NCI-H1092 treated with DMSO at 0.1 percent for 48 hours (cell line): Measurements from ENCODE around the gene COPG1.
A peak's percentile ranks its signal among the peaks of the same experiment; 100 is the strongest.
"Not testable (repeated sequence)": the region's sequence is repeated elsewhere in the genome, so short reads cannot be mapped to it uniquely, and the experiment has no call there.

ENCODE experiments used
- DNase-seq: peaks from one replicate; lab custom pipeline; 2025; lab: John Stamatoyannopoulos, UW

Gene COPG1

DNA sequence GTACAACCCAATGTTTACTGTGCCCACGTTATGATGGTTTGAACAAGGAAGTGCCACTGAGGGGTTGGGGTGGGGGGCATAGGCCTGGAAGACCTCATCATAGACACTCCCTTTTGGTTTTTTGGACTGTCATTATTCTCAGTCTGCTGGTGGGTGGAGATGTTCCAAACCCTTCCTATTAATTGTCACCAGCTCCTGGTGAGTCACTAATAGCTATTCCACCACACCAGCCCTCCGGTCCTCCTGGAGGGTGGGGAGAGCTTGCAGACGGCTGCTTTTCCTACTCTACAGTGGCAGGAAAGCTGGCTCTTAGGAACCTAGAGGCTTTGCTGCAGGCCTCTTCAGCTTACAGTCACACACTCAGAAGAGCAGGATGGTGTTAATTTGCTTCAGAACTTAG lies 9.0 kb upstream of the COPG1 start:
- no peak for DNase-seq

- no peak for DNase-seq
Observed at GRCh38 chr3:129245141-129245540, 4.3 kb upstream of the COPG1 start.

DNA sequence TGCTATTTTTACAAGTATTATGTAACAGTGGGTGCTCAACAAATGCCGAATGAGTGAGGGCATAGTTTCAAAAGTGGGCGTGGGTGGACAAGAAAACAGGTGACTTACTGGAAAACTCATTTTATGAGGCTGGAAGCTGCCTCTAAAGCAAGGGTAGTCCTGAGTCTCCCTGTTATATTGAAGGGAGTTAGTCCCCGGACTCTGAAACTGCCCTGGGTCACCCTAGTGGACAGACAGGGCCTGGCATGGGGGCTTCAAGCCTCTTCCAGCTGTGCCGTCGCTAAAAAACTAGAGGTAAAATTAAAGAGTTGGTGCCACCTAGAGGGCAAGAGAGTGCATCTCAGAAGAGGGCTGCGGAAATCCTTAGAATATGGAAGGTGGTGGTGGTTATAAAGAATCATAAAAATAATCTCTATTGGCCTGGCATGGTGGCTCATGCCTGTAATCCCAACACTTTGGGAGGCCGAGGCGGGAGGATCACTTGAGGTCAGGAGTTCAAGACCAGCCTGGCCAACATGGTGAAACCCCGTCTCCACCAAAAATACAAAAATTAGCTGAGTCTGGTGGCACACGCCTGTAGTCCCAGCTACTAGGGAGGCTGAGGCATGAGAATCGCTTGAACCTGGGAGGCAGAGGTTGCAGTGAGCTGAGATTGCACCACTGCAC lies 3.6 kb upstream of the COPG1 start:
- peak; percentile 87 for DNase-seq

DNA sequence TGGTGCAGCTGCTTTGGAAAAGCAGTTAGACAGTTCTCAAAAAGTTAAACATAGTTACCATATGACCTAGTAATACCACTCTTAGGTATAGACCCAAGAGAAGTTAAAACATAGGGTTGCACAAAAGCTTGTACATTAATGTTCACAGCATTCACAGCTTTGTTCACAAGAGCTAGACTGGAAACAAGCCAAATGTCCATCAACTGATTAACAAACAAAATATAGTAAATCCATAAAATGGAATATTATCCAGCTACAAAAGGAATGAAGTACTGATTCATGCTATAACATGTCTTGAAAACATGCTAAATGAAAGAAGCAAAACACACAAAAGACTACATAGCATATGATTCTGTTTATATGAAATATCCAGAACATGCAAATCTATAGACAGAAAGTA lies 2.8 kb upstream of the COPG1 start:
- DNase-seq = no peak

DNA sequence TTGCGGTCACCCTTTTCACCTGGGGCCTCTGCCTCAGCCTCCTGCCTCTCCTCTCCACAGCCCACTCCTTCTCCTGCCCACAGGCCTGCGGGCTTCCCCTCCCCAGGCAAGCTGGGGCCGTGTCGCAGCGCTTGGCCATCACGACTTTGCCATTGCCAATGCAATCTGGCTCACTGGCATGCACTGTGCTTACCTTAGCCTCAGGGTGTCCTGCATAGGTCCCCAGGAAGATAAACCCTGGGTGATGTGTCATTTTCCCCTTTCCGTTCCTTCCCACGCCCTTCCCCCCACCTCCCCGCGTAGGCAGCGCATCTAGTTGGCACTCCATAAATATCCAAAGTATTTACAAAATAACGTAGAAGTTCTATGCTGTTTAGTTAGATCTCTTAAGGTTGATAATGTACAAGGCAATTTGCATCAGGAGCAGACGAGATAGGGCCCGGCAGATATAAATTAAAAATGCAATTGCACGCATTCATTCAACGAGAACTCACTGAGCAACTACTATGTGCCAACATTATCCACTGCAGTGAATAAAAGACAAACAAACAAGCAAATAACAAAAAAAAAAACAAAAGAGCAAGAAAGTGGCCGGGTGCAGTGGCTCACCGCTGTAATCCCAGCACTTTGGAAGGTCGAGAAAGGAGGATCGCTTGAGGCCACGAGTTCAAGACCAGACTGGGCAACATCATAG lies 973 bp upstream of the COPG1 start:
- DNase-seq = no peak

DNA sequence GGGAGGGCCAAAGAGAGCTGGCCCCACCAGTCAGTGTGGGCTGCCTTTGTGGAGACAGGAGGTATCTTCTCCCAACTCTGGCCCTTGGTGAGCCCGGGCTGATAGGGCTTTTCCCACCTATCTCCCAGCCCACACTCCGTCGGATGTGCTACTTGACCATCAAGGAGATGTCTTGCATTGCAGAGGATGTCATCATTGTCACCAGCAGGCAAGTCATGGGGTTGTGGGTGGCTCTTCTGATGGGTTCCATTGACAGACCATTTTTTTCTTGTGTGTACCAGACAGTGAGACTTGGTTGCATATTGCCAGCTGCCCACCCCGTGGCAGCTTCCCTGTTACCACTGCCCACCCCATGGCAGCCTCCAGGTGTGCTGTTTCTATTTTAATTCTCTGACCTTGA lies 3.3 kb downstream of the COPG1 start:
- no peak for DNase-seq

DNA sequence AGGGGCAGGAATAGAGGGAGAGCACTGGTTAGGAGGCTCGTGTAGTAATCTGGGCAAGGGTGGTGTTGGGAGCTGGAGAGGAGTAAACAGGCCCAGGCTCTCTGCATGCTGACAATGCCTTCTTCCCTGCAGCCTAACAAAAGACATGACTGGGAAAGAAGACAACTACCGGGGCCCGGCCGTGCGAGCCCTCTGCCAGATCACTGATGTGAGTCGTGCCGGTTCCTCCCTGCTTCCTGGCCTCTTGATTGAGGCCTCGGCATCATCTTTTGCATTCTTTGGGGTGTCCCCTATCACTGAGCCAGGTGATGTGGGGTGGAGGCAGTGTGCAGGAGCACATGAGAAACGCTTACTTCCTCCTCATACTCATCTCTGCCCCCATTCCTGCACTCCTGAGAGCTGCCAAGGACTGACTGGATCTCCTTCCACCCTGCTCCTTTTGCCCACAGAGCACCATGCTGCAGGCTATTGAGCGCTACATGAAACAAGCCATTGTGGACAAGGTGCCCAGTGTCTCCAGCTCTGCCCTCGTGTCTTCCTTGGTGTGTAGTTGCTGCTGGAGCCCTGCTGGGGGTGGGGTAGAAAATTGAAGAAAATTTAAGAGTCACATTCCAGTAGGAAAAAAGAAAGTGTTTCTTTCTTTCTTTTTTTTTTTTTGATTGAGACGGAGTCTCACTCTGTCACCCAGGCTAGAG lies 5.3 kb downstream of the COPG1 start:
- DNase-seq = no peak

- no peak for DNase-seq
Observed at GRCh38 chr3:129256270-129256669, 6.9 kb downstream of the COPG1 start.

DNA sequence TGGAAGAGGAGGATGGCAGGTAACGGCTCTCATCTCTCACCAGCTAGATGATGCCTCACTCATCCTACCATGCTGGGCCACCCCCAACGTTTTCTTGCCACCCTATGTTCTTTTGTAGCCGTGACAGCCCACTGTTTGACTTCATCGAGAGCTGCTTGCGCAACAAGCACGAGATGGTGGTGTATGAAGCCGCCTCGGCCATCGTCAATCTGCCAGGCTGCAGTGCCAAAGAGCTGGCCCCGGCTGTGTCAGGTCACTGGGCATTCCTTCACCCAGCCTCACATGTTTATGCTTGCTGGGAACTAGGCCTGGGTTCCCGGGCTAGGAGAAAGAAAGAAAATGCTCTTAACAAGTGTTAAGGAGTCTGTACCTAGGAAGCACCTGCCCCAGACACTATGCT lies 8.2 kb downstream of the COPG1 start:
- DNase-seq = no peak

DNA sequence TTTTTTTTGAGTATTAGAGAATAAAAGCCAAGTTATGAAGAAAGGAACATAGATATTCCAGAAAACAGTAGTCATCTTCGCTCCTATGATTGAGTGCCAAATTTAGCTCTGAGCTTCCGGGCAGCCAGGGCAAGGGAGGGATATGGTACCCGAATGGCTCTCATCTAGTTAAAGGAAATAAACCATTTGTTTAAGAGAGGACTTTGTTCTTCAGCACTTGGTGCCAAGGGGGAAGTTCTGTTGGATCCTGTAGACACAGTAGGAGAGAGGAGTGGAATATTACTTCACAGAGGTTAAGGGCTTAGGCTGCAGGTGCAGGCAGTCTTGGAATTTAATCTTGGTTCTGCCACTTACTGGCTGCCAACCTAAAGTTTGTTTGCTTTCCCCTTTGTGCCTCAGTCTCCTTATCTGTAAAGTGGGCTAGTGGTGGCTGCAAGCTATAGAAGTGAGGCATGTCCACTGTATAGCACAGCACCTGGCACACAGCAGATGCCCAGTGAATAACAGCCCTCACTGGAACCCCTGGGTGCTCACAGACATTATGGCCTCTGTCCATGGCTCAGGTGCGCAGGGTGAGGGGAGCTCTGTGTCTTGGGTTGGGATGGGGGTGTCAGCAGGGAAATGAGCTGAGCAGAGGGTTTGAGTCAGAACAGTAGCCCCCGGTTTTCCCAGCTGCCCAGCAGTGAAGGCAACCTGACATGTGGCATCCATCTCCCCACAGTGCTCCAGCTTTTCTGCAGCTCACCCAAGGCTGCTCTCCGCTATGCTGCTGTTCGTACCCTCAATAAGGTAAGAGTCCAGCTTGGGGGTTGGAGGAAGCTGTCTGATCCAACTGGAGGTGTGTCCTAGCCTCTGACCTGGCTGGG lies 10.4 kb downstream of the COPG1 start:
- DNase-seq = no peak

- no peak for DNase-seq
Observed at GRCh38 chr3:129260606-129261005, 11.2 kb downstream of the COPG1 start.

GRCh38 chr3:129261894-129262293 lies 12.5 kb downstream of the COPG1 start:
- no peak for DNase-seq

DNA sequence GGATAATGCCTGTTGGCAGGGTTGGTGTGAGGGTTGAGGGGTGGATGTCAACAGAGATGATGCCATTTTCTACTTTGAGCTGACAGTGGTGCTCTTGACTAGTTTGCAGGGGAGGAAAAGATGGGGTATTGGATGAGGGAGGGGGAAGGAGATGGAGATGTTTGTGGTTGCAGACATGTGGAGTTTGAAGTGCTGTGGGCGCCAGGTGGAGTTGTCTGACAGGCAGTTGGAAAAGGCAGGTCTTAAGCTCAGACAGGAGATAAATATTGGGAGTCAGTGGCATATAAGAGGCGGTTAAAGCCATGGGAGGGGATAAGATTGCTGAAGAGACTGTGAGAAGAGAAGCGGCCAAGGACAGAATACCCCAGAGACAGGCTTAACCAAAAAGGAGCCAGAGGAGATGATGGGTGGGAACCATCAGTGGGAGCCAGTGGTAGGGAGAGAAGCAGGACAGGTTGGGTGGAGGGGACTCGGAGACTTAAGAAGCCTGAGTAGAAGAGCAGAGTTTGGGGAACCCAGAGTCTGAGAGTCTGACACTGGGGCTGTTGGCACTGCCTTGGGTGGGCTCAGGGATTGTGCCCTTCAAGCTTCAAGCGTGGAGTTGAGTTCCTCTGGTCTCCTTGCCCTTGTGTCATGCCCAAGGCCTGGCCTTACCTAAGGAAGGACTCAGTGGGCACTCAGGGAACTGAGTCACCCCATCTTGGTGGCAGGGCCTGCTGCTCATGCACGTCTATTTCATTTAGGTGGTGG lies 13.9 kb downstream of the COPG1 start:
- no peak for DNase-seq

- DNase-seq = not testable (repeated sequence)
Observed at GRCh38 chr3:129264994-129265393, 15.6 kb downstream of the COPG1 start.

DNA sequence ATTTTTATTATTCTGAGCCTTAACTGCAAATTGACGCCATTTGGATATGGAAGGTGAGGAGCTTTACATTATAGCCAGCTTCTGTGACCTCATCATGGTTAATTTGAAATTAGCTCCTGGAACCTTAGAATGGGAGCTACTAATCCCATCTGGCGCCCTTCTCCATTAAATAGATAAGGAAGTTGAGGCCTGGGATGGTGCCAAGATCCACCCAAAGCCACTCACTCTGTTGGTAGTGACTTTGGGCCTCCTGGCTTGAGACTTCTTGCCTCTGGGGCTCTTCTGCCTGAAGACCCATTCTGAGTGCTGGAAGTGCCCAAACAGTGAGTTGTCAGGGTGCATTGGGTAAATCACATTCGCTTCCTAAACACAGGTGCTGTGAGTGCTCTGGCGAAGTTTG lies 17.2 kb downstream of the COPG1 start:
- DNase-seq = no peak

- DNase-seq = no peak
Observed at GRCh38 chr3:129268396-129268795, 19.0 kb downstream of the COPG1 start.

- no peak for DNase-seq
Observed at GRCh38 chr3:129271674-129272073, 22.3 kb downstream of the COPG1 start.

- no peak for DNase-seq
Observed at GRCh38 chr3:129276385-129276784, 27.0 kb downstream of the COPG1 start.

DNA sequence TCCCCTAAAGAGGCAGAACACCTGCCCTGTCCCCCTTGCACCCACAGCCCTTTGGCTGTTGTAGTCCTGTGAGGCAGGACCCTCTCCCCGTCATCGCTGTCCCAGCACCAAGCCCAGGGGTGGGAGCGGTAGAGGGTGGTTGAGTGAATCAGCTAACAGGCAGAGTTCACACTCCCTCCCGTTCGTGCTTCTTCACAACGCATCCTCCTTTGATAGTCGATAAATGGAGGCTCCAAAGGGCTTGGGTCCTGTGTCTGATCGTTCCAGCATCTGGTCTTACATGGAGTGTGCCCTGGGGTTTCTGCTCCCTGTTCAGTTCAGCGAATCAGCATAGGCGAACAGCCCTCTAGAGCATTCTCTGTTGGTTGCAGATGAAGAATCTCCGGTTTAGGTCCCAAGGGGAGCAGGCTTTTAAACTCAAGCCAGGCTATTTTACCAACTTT lies 28.4 kb downstream of the COPG1 start:
- no peak for DNase-seq

DNA sequence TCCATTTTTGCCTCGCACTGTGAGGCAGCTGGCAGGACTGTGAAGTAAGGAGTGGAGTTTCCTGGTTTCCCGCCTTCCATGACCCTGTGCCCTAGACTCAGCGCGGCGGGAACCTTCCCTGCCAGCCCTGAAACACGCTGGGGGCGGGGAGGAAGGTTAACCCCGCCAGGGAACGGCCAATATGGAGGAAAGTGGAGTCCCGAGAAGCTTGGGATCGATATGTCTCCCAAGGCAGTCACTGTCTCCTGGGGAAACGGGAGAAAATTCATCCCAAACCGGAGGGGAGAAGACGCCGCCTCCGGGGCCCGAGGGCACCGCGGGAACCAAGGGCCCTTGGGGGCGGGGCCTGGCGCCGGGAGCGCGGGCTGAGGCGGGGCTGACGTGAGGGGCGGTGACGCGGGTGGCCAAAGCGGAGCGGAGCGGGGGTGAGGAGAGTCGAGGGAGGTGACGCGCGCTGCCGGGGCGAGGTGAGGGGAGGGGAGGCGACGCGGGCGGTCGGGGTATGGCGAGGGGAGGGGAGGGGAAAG lies 29.1 kb downstream of the COPG1 start, which contains the start of gene HMCES:
HMCES (plus strand) TSS at position 432 of the 527 bp plus-strand sequence. CDS start 863 bp downstream, outside the sequence.
- peak; percentile 89 for DNase-seq
